WERI-Rb-1 (cell line): Measurements from ENCODE around the gene ANKHD1.

Source experiments
- DNase-seq: peaks from one replicate; pipeline ENCODE4 v3.0.0-alpha.2; 2020
- H3K27ac ChIP-seq: fragments of 250-450 bp; sonication (Bioruptor Pico); 2 replicates; pipeline ENCODE4 v1.5.1; 2020; ENCODE audit warnings: mild to moderate bottlenecking, moderate library complexity
- H3K27me3 ChIP-seq: fragments of 250-450 bp; sonication (Bioruptor Pico); 2 replicates; pipeline ENCODE4 v1.5.1; 2021; ENCODE audit warnings: mild to moderate bottlenecking, low read depth, moderate library complexity; ENCODE audit not compliant: insufficient read depth, severe bottlenecking
- H3K36me3 ChIP-seq: fragments of 250-450 bp; sonication (Bioruptor Pico); 2 replicates; pipeline ENCODE4 v1.5.1; 2020; ENCODE audit warnings: mild to moderate bottlenecking, moderate library complexity
- H3K4me3 ChIP-seq: 2 replicates; pipeline ENCODE4 v1.5.1; 2011; ENCODE audit warnings: low read depth, mild to moderate bottlenecking, control low read depth, low read length
- H3K9me3 ChIP-seq: fragments of 250-450 bp; sonication (Bioruptor Pico); 2 replicates; pipeline ENCODE4 v1.5.1; 2021; ENCODE audit warnings: mild to moderate bottlenecking, moderate library complexity; ENCODE audit not compliant: severe bottlenecking
- TF ChIP-seq, protein P1 (sequence below): IDR thresholded peaks from 2 replicates; pipeline ENCODE4 v1.5.1; 2011; ENCODE audit warnings: low read depth, mild to moderate bottlenecking, control low read depth, inconsistent platforms, low read length

ANKHD1 gene

DNA sequence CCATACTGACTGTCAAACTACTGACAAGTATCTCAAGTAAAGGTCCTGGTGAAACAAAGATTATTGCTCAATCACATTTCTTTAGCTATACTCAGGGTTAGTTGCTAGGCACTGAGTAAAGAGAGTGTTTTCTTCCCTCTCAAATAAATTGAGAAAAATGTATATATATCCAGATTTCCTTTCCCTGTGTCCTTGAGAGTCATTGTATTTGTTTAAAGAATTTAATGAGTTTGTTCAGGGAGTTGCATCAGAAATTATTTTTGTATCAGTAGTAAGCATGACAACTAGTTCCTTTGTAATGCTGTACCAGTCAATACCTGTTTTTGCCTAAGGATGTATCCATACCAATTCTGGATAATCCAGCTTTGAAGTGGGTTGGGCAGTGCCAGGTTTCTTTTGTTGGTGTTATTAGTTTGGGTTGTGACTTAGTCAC, 3.2 kb upstream of the ANKHD1 start:
- TF ChIP-seq, protein P1, sequence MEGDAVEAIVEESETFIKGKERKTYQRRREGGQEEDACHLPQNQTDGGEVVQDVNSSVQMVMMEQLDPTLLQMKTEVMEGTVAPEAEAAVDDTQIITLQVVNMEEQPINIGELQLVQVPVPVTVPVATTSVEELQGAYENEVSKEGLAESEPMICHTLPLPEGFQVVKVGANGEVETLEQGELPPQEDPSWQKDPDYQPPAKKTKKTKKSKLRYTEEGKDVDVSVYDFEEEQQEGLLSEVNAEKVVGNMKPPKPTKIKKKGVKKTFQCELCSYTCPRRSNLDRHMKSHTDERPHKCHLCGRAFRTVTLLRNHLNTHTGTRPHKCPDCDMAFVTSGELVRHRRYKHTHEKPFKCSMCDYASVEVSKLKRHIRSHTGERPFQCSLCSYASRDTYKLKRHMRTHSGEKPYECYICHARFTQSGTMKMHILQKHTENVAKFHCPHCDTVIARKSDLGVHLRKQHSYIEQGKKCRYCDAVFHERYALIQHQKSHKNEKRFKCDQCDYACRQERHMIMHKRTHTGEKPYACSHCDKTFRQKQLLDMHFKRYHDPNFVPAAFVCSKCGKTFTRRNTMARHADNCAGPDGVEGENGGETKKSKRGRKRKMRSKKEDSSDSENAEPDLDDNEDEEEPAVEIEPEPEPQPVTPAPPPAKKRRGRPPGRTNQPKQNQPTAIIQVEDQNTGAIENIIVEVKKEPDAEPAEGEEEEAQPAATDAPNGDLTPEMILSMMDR = no peak
- DNase-seq = no peak
- no peaks in the 10 kb centered on the region for H3K27me3 ChIP-seq
- H3K4me3 ChIP-seq = no peak overlapping the region
- H3K27ac ChIP-seq = no peak overlapping the region
- H3K36me3 ChIP-seq = peaks cover 20% of the 10 kb centered on the region
- H3K9me3 ChIP-seq = no peaks in the 10 kb centered on the region

DNA sequence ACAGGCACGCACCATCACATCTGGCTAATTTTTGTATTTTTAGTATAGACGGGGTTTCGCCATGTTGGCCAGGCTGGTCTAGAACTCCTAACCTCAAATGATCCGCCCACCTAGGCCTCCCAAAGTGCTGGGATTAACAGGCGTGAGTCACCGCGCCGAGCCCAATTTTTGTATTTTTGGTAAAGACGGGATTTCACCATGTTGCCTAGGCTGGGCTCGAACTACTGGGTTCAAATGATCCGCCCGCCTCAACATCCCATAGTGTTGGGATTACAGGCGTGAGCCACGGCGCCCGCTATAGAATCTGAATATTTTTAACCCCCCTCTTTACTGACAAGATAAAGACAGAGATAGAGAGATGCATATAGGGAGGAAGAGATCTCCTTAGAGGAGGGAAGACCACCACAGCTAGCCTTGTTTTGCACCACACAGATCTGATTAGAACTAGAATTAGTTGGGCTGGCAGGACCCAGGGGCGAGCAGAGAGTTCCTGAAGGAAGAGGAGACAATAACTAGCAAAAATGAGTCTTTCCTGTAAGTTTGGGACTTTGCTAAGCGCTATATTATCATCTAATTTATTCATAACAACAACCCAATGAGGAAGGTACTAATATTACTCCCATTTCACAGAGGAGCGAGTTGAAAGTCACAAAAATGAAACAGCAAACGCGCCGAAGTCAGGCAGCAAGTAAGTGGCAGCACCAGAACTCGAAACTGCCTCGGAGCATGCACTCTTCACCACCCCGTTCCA, 1.5 kb upstream of the ANKHD1 start:
- Histone ChIP-seq H3K27me3 (no peaks in the 10 kb centered on the region), H3K9me3 (no peaks in the 10 kb centered on the region), H3K4me3 (peak overlapping the region; percentile 78), H3K27ac (peak overlapping the region; percentile 96), H3K36me3 (peaks cover 36% of the 10 kb centered on the region)
- TF ChIP-seq, protein P1 = no peak
- no peak for DNase-seq

DNA sequence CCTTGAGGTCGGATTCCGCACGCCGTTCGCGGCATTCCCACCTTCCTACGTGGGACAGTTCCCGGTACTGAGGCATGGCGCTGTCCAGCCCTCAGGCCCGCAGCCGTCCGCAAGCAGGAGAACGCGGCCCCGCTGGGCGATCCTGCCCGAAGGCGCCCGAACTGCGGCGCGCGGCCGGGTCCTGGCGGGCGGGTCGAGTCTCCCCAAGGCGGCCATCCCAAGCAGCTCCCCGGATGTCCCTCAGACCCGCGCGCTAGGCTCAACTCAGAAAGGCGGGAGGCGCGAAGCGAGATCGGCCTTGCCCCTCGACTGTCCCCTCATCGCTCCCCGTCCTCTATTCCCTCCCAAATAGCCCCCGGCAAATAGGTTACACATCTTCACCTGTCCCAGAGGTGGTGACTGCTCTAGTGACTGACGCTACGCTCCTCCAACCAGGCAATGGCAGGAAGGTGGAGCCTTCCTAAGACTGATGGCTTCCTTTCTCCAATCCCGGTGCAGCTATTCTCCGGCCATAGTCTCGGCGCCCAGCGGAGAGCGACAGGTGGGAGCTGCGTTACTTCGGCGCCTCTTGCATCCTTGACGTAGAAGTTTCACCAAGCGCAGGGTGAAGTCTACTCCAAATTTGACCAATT, 787 bp upstream of the ANKHD1 start:
- no peaks in the 10 kb centered on the region for H3K27me3 ChIP-seq
- H3K27ac ChIP-seq = peak overlapping the region; percentile 96
- H3K36me3 ChIP-seq = peaks cover 43% of the 10 kb centered on the region
- DNase-seq = peak; percentile 96
- TF ChIP-seq, protein P1 = no peak
- peak overlapping the region; percentile 78 for H3K4me3 ChIP-seq
- no peaks in the 10 kb centered on the region for H3K9me3 ChIP-seq

DNA sequence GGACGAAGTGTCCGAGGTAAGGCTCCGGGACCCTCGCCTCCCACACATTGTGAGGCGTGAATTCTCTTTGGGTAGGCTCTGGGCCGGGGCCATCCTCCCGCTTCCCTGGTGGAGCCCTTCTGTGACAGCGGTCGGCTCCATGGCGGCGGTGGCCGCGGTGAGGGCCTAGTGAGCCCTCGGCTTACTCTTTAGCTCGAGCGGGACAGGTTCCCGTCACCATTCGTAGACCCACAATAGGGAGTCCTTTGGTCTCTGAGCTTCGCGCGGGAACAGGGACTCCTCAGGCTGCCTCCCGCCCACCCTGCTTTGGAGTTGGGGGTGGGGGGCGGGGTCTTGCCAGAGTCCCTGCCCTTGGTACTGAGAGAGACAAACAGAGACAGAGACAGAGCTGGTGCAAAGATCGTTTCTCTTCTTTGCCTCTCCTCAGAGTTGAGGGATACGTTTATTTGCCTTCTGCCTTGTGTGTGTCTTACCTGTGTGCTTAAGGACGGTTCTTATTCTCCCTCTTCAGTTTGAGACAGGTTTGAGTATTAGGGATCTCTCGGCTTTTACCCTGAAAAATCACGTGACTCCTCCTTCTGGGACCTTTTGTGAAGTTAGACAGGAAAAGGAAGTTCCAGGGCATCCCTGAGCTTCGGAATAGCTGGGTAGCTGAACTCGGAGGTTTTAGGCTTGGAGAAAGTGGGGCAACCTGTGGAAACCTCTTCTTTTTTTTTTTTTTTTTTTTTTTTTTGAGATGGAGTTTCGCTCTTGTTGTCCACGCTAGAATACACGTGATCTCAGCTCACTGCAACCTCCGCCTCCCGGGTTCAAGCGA, 833 bp downstream of the ANKHD1 start:
- peak; percentile 60 for DNase-seq
- H3K27ac ChIP-seq = peak overlapping the region; percentile 96
- TF ChIP-seq, protein P1 = no peak
- H3K9me3 ChIP-seq = no peaks in the 10 kb centered on the region
- no peaks in the 10 kb centered on the region for H3K27me3 ChIP-seq
- H3K36me3 ChIP-seq = peaks cover 53% of the 10 kb centered on the region
- peak overlapping the region; percentile 64 for H3K4me3 ChIP-seq

DNA sequence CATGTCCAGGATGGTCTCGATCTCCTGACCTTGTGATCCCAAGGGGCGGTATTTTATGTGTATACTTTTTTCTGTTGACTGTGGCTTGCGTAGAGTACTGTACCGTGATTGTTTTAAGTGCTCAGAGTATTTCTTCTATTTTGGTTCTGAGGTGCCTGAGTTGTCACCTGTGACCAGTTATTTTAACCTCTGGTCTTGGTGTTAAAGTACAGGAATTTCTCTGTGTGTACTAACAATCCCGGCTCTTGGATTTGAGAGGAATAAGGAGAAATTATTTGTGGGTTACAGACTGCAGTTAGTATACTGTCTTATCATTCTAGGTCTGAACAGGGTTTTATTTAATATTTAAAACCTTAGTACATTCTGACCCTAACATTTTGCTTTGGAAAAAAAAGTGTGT, 2.0 kb downstream of the ANKHD1 start:
- no peaks in the 10 kb centered on the region for H3K27me3 ChIP-seq
- no peaks in the 10 kb centered on the region for H3K9me3 ChIP-seq
- no peak overlapping the region for H3K27ac ChIP-seq
- TF ChIP-seq, protein P1 = no peak
- H3K4me3 ChIP-seq = no peak overlapping the region
- H3K36me3 ChIP-seq = peaks cover 53% of the 10 kb centered on the region
- no peak for DNase-seq
